ENCODE results near the gene GPX4.

GRCh38 chr19:1136621-1137317 is 33.0 kb downstream of the GPX4 start:
- TF ChIP-seq POLR2A (IDR thresholded peaks at IDR 0.05; ENCODE audit: low read depth, low read length) = no peak
- no peak for TF ChIP-seq CTCF (IDR thresholded peaks at IDR 0.05; ENCODE audit: extremely low read depth in 1 of 2, insufficient read depth in 1 of 2, low read depth in 1 of 2, low read length in 2 of 2)
- TF ChIP-seq MYC (IDR thresholded peaks at IDR 0.05; ENCODE audit: low read depth, low read length) = no peak
- TF ChIP-seq POLR2AphosphoS5 (IDR thresholded peaks at IDR 0.05; ENCODE audit: insufficient read depth, low read depth, low read length) = no peak

All from endothelial cell of umbilical vein (primary cell).